SU-DHL-6 (cell line): ENCODE results near the gene CHST15.

ENCODE experiments used
- CTCF ChIP-seq: fragments of 200-600 bp; sonication (generic); IDR thresholded peaks from one replicate; pipeline ENCODE4 v1.5.1; 2017; ENCODE audit warnings: antibody characterized with exemption, mild to moderate bottlenecking, low read length, moderate library complexity; ENCODE audit not compliant: insufficient read depth, poor library complexity, severe bottlenecking
- EZH2phosphoT487 ChIP-seq: fragments of 200-600 bp; sonication (generic), shearing (Covaris generic); conservative IDR thresholded peaks from 2 replicates; pipeline ENCODE4 v1.6.1; 2018; ENCODE audit warnings: mild to moderate bottlenecking, antibody characterized with exemption, low read length, moderate library complexity, mixed read lengths

DNA sequence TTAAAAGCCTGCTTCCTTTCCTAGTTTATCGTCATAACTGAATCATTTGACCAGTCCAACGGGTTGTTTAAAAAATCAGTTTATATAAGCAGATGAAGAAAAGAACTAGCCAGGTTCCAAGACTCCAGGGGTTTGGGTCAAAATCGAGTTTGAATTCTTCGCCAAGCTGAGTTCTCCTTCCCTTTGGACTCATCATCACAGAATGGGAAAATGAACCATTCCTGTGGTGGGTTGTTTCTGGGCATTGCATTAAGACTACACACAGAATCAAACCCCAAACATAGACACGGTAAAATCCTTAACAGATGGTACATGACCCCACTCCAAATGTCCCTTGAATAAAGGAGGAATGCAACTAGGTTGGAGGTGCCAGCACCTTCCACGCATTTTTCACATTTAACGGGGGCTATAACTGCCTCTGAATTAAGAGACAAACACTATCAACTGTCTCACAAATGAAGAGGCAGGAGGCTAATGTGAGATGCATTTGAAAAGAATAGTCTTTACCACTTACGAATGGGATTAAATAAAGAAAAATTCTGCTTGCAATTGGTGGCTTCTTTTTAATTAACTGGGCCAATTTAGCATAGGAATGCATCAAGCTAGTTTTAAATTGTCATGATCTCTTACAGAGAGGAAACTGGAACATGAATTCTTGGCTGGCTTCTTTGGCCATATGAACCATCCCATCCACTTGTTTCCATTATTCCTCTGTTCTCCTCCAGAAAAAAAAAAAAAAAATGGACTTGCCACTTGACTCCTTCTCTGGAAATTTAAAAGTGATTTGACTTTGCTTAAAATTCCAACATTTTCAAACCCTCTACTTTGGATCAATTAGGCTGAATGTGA, 61.1 kb downstream of the CHST15 start:
- TF ChIP-seq CTCF: no peak
- no peak for TF ChIP-seq EZH2phosphoT487
